Calu3 (cell line): Measurements from ENCODE around the gene FBLL1. TPM values are rescaled to one million over a fixed set of nuclear protein-coding genes. Genes with fewer than 3 reads are reported as not detected.

Experiments used
- Bru-seq: library from RNA; stranded (reverse); fragments of 400-500 nt; gene quantifications from one replicate; lab custom pipeline; 2021; lab: Mats Ljungman, UMichigan
- BruChase-seq, 2 experiments: library from RNA; stranded (reverse); fragments of 400-500 nt; gene quantifications; one replicate each; lab custom pipeline; 2021; lab: Mats Ljungman, UMichigan
- BruUV-seq: library from RNA; stranded (reverse); fragments of 400-500 nt; replicated peaks from 2 replicates; lab custom pipeline; 2021; lab: Mats Ljungman, UMichigan
- CTCF ChIA-PET: fragments of 300-600 bp; sonication (Branson Sonifier 250); formaldehyde crosslinking; loops from one replicate; lab custom pipeline; 2022; ENCODE audit warnings: antibody characterized with exemption; lab: Charles Lee
- DNase-seq: peaks from one replicate; pipeline ENCODE4 v3.0.0; 2022
- H3K27ac Mint-ChIP-seq: one replicate; pipeline ENCODE4 v1.8.0; 2022; ENCODE audit warnings: mixed read lengths; ENCODE audit not compliant: unreplicated experiment
- H3K27me3 Mint-ChIP-seq: one replicate; pipeline ENCODE4 v1.8.0; 2022; ENCODE audit warnings: mixed read lengths; ENCODE audit not compliant: unreplicated experiment
- H3K36me3 Mint-ChIP-seq: one replicate; pipeline ENCODE4 v1.8.0; 2022; ENCODE audit warnings: mild to moderate bottlenecking, moderate library complexity, mixed read lengths; ENCODE audit not compliant: insufficient read depth, unreplicated experiment
- H3K4me1 Mint-ChIP-seq: one replicate; pipeline ENCODE4 v1.8.0; 2022; ENCODE audit warnings: mild to moderate bottlenecking, low read depth, mixed read lengths; ENCODE audit not compliant: unreplicated experiment
- H3K4me3 Mint-ChIP-seq: one replicate; pipeline ENCODE4 v1.8.0; 2022; ENCODE audit warnings: mild to moderate bottlenecking, low read depth, moderate library complexity, mixed read lengths; ENCODE audit not compliant: unreplicated experiment
- H3K9me3 Mint-ChIP-seq: one replicate; pipeline ENCODE4 v1.8.0; 2022; ENCODE audit warnings: low read depth, mixed read lengths; ENCODE audit not compliant: unreplicated experiment
- intact Hi-C: fragments of 100-400 bp; cut with micrococcal nuclease; formaldehyde crosslinking; loops from one replicate; pipeline ENCODE4 v1.10.0; 2022; ENCODE audit not compliant: unreplicated experiment
- long read RNA-seq: library from polyadenylated mRNA; stranded (forward); transcript quantifications from one replicate; pipeline ENCODE4 v2.0.0, GENCODE V29; 2022
- total RNA-seq: library from RNA; stranded (reverse); gene quantifications from 2 replicates; pipeline ENCODE4 v1.2.3, GENCODE V29; 2022
- TF ChIP-seq, protein P1 (sequence below): fragments of 200-600 bp; IDR thresholded peaks from one replicate; pipeline ENCODE4 v1.8.0; 2022; ENCODE audit warnings: antibody characterized with exemption; ENCODE audit not compliant: unreplicated experiment

FBLL1 gene
- total RNA-seq (4.9 and 6.0 TPM in 2 replicates), Bru-seq, nascent RNA (percentile 35 among the genes with signal in this experiment), BruChase-seq, experiment 1, labeled RNA remaining after a 6-hour chase (percentile 55 among the genes with signal in this experiment), BruChase-seq, experiment 2, labeled RNA remaining after a 2-hour chase (percentile 49 among the genes with signal in this experiment)
- long read RNA-seq, partial matches to known transcripts, result 0 of 2 reads
- long read RNA-seq, other reads (novel, unspliced or antisense), result 0 of 2 reads

- TF ChIP-seq, protein P1, sequence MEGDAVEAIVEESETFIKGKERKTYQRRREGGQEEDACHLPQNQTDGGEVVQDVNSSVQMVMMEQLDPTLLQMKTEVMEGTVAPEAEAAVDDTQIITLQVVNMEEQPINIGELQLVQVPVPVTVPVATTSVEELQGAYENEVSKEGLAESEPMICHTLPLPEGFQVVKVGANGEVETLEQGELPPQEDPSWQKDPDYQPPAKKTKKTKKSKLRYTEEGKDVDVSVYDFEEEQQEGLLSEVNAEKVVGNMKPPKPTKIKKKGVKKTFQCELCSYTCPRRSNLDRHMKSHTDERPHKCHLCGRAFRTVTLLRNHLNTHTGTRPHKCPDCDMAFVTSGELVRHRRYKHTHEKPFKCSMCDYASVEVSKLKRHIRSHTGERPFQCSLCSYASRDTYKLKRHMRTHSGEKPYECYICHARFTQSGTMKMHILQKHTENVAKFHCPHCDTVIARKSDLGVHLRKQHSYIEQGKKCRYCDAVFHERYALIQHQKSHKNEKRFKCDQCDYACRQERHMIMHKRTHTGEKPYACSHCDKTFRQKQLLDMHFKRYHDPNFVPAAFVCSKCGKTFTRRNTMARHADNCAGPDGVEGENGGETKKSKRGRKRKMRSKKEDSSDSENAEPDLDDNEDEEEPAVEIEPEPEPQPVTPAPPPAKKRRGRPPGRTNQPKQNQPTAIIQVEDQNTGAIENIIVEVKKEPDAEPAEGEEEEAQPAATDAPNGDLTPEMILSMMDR, result no peak
- peaks cover 16% of the 10 kb centered on the region for H3K4me1 Mint-ChIP-seq
- H3K27me3 Mint-ChIP-seq, result peaks cover 14% of the 10 kb centered on the region
- BruUV-seq, result TSS peak; percentile 41
- CTCF ChIA-PET, result no interaction called here
- peak within 1 kb of the TSS; percentile 68 for H3K4me3 Mint-ChIP-seq
- peak within 1 kb of the TSS; percentile 51 for H3K27ac Mint-ChIP-seq
- H3K9me3 Mint-ChIP-seq, result no peaks in the 10 kb centered on the region
- peak; percentile 59 for DNase-seq
- H3K36me3 Mint-ChIP-seq, result peaks cover 30% of the 10 kb centered on the region
- intact Hi-C loops, result no loop called here
Observed at GRCh38 chr5:168528521-168529373, at the start of gene FBLL1. Gene FBLL1, plus strand, starts transcription at chr5:168529305. Its CDS starts 200 bp downstream, at chr5:168529505.

GRCh38 chr5:168480601-168481000, 48.5 kb upstream of the FBLL1 start:
- BruUV-seq, result no TSS peak
- H3K36me3 Mint-ChIP-seq, result peaks cover 23% of the 10 kb centered on the region
- no peaks in the 10 kb centered on the region for H3K4me1 Mint-ChIP-seq
- DNase-seq, result no peak
- intact Hi-C loops, result no loop called here
- H3K4me3 Mint-ChIP-seq, result no peak overlapping the region
- TF ChIP-seq, protein P1, result no peak
- CTCF ChIA-PET, result no interaction called here
- H3K9me3 Mint-ChIP-seq, result no peaks in the 10 kb centered on the region
- no peaks in the 10 kb centered on the region for H3K27me3 Mint-ChIP-seq
- no peak overlapping the region for H3K27ac Mint-ChIP-seq

- CTCF ChIA-PET, result no interaction called here
- DNase-seq, result no peak
- H3K4me3 Mint-ChIP-seq, result no peak overlapping the region
- TF ChIP-seq, protein P1, result no peak
- BruUV-seq, result no TSS peak
- intact Hi-C loops, result no loop called here
- H3K27me3 Mint-ChIP-seq, result no peaks in the 10 kb centered on the region
- H3K36me3 Mint-ChIP-seq, result peaks cover 30% of the 10 kb centered on the region
- no peaks in the 10 kb centered on the region for H3K9me3 Mint-ChIP-seq
- no peak overlapping the region for H3K27ac Mint-ChIP-seq
- H3K4me1 Mint-ChIP-seq, result peaks cover 7% of the 10 kb centered on the region
Observed at GRCh38 chr5:168481330-168481788, 47.7 kb upstream of the FBLL1 start.

DNA sequence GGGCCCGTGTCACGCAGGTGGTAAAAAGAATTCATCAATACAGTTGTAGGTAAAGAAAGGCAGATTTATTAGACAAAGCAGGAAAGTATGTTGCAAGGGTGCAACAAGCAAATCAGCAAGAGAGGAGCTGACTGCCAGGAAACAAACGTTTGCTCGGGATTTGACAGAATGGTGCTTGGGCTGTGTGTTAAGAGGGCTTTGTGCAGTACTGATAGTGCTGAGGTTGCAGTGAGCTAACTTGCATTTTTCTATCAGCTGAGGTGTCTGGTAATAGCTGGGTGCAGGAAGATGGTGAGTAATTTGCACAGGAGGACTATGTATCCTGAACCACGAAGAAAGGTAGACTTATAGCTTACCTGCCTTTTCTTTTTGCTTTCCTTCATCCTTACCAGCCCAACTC, 46.7 kb upstream of the FBLL1 start:
- peaks cover 12% of the 10 kb centered on the region for H3K4me1 Mint-ChIP-seq
- intact Hi-C loops, result no loop called here
- CTCF ChIA-PET, result no interaction called here
- no peak for DNase-seq
- no peaks in the 10 kb centered on the region for H3K9me3 Mint-ChIP-seq
- TF ChIP-seq, protein P1, result no peak
- H3K27me3 Mint-ChIP-seq, result no peaks in the 10 kb centered on the region
- H3K27ac Mint-ChIP-seq, result no peak overlapping the region
- peaks cover 31% of the 10 kb centered on the region for H3K36me3 Mint-ChIP-seq
- H3K4me3 Mint-ChIP-seq, result no peak overlapping the region
- BruUV-seq, result no TSS peak
